AG04449 (cell line): ENCODE measurements around the gene TCHP.
A peak's percentile ranks its signal among the peaks of the same experiment; 100 is the strongest.
"Not testable (repeated sequence)": the region's sequence is repeated elsewhere in the genome, so short reads cannot be mapped to it uniquely, and the experiment has no call there.

Experiments
- CTCF ChIA-PET: fragments of 350-600 bp; formaldehyde crosslinking; extraction: SDS; loops from one replicate; lab custom pipeline; 2021; ENCODE audit warnings: antibody characterized with exemption; lab: Yijun Ruan, JAX
- POLR2A ChIA-PET: fragments of 400-600, 350-600 bp; formaldehyde crosslinking; extraction: SDS; loops from one replicate; lab custom pipeline; 2020; ENCODE audit warnings: antibody characterized with exemption, inconsistent platforms; lab: Yijun Ruan, JAX
- DNase-seq: peaks from one replicate; pipeline ENCODE4 v3.0.0-alpha.2; 2010; ENCODE audit warnings: low read depth, low spot score
- H3K4me3 ChIP-seq: 2 replicates; pipeline ENCODE4 v1.5.1; 2011; ENCODE audit warnings: low read depth, mild to moderate bottlenecking, control low read depth, low read length
- TF ChIP-seq, protein P1 (sequence below): IDR thresholded peaks from one replicate; pipeline ENCODE4 v1.5.1; 2011; ENCODE audit warnings: mild to moderate bottlenecking, moderate library complexity, low read length, control low read depth, inconsistent platforms; ENCODE audit not compliant: insufficient read depth; ENCODE audit errors: missing control alignments

TCHP gene

GRCh38 chr12:109927622-109928021, 27.5 kb downstream of the TCHP start:
- H3K4me3 ChIP-seq = no peak overlapping the region
- TF ChIP-seq, protein P1, sequence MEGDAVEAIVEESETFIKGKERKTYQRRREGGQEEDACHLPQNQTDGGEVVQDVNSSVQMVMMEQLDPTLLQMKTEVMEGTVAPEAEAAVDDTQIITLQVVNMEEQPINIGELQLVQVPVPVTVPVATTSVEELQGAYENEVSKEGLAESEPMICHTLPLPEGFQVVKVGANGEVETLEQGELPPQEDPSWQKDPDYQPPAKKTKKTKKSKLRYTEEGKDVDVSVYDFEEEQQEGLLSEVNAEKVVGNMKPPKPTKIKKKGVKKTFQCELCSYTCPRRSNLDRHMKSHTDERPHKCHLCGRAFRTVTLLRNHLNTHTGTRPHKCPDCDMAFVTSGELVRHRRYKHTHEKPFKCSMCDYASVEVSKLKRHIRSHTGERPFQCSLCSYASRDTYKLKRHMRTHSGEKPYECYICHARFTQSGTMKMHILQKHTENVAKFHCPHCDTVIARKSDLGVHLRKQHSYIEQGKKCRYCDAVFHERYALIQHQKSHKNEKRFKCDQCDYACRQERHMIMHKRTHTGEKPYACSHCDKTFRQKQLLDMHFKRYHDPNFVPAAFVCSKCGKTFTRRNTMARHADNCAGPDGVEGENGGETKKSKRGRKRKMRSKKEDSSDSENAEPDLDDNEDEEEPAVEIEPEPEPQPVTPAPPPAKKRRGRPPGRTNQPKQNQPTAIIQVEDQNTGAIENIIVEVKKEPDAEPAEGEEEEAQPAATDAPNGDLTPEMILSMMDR = peak; percentile 75
- POLR2A ChIA-PET = no interaction called here
- DNase-seq = no peak
- CTCF ChIA-PET = interaction anchor here (0.8 to 12.6 kb wide), 16 partner anchors 10 to 153 kb away, joined by 3 to 159 read pairs (median 4); partner anchors contain the start of gene TCHP

GRCh38 chr12:109928058-109928656, 28.1 kb downstream of the TCHP start:
- no peak overlapping the region for H3K4me3 ChIP-seq
- ChIA-PET POLR2A (no interaction called here), CTCF (interaction anchor here (0.8 to 12.6 kb wide), 15 partner anchors 11 to 153 kb away, joined by 3 to 159 read pairs (median 5); partner anchors contain the start of gene TCHP)
- TF ChIP-seq, protein P1 = no peak
- no peak for DNase-seq

DNA sequence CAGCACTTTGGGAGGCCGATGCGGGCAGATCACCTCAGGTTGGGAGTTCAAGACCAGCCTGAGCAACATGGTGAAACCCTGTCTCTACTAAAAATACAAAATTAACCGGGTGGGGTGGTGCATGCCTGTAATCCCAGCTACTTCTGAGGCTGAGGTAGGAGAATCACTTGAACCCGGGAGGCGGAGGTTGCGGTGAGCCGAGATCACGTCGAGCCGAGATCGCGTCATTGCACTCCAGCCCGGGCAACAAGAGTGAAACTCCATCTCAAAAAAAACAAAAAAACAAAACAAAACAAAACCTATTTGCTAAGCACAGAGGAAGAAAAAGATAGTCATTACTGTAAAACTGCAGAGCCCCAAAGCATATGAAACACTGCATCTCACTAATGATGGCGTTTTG, 29.3 kb downstream of the TCHP start:
- DNase-seq, POLR2A ChIA-PET, H3K4me3 ChIP-seq: not testable (repeated sequence)
- CTCF ChIA-PET = interaction anchor here (0.6 to 12.6 kb wide), 8 partner anchors 9 to 125 kb away, joined by 3 to 159 read pairs (median 6); no protein-coding TSS in a partner anchor

- ChIA-PET POLR2A (no interaction called here), CTCF (interaction anchor here (0.6 to 12.6 kb wide), 8 partner anchors 9 to 481 kb away, joined by 3 to 159 read pairs (median 4); no protein-coding TSS in a partner anchor)
- H3K4me3 ChIP-seq = no peak overlapping the region
- TF ChIP-seq, protein P1 = no peak
- DNase-seq = no peak
These were observed 30.1 kb downstream of the TCHP start for GRCh38 chr12:109930028-109930800.

DNA sequence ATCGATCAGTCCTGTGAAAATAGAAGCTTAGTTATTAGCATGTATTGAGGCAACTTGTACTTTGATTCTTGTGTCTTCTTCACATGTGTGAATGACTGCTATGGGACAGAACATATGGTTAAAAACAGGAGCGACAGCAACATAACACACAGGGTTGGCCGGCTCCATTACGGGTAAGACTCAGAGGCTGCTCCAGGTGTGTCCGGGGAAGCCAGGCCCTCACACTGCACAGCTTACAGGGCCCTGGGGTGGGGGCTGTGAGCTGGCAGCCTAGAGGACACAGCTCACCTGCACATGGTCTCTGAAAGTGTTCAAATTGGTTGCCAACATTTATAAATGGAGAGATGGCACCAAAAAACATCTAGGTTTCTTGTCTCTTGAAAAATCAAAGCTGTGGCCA, 31.1 kb downstream of the TCHP start:
- DNase-seq = no peak
- H3K4me3 ChIP-seq = no peak overlapping the region
- TF ChIP-seq, protein P1 = no peak
- CTCF ChIA-PET = interaction anchor here (0.6 to 12.6 kb wide), 8 partner anchors 8 to 480 kb away, joined by 3 to 159 read pairs (median 4); no protein-coding TSS in a partner anchor
- POLR2A ChIA-PET = interaction anchor here (0.5 kb wide), 1 partner anchor 515 kb away, joined by 3 read pairs; no protein-coding TSS in a partner anchor

- ChIA-PET POLR2A (no interaction called here), CTCF (interaction anchor here (0.8 to 12.6 kb wide), 7 partner anchors 6 to 80 kb away, joined by 3 to 159 read pairs (median 4); no protein-coding TSS in a partner anchor)
- TF ChIP-seq, protein P1 = no peak
- no peak for DNase-seq
- H3K4me3 ChIP-seq = no peak overlapping the region
These were observed 32.9 kb downstream of the TCHP start for GRCh38 chr12:109932878-109933503.
